GM10248 (cell line): ENCODE data around the gene NPFFR1.
"Not testable (repeated sequence)": the region's sequence is repeated elsewhere in the genome, so short reads cannot be mapped to it uniquely, and the experiment has no call there.

Experiments used
- CTCF ChIA-PET: fragments of 300-600 bp; sonication (Branson Sonifier 250); formaldehyde crosslinking; extraction: SDS; loops from one replicate; lab custom pipeline; 2021; ENCODE audit warnings: antibody characterized with exemption; lab: Yijun Ruan, JAX
- POLR2A ChIA-PET: fragments of 350-650 bp; sonication (Branson Sonifier 250); formaldehyde crosslinking; extraction: SDS; loops from one replicate; lab custom pipeline; 2020; ENCODE audit warnings: antibody characterized with exemption; lab: Yijun Ruan, JAX
- DNase-seq: peaks from one replicate; pipeline ENCODE4 v3.0.0; 2012; ENCODE audit errors: extremely low spot score
- CTCF ChIP-seq: IDR thresholded peaks from 2 replicates; pipeline ENCODE4 v1.5.1; 2012; ENCODE audit warnings: mild to moderate bottlenecking, low read depth; ENCODE audit errors: extremely low read depth, missing control alignments, control extremely low read depth

NPFFR1 gene

GRCh38 chr10:70227548-70228320 lies 56.1 kb downstream of the NPFFR1 start:
- no peak for DNase-seq
- no peak for TF ChIP-seq CTCF
- CTCF ChIA-PET: interaction anchor here (1.2 to 18.7 kb wide), 3 partner anchors 6 to 136 kb away, joined by 3 to 529 read pairs (median 83); no protein-coding TSS in a partner anchor
- POLR2A ChIA-PET: no interaction called here

GRCh38 chr10:70223728-70224127 lies 60.1 kb downstream of the NPFFR1 start:
- CTCF ChIA-PET: interaction anchor here (0.9 to 18.7 kb wide), 13 partner anchors 8 to 238 kb away, joined by 3 to 529 read pairs (median 5); partner anchors contain the start of genes EIF4EBP2 and PPA1
- TF ChIP-seq CTCF: no peak
- POLR2A ChIA-PET: interaction anchor here (0.6 kb wide), 1 partner anchor 137 kb away, joined by 3 read pairs; no protein-coding TSS in a partner anchor

GRCh38 chr10:70222811-70223447 lies 60.9 kb downstream of the NPFFR1 start:
- not testable (repeated sequence) for DNase-seq
- CTCF ChIA-PET: interaction anchor here (1.0 to 18.7 kb wide), 18 partner anchors 9 to 238 kb away, joined by 3 to 529 read pairs (median 6); partner anchors contain the start of genes EIF4EBP2, PPA1 and TYSND1
- POLR2A ChIA-PET: interaction anchor here (0.6 kb wide), 2 partner anchors 12 to 138 kb away, joined by 3 read pairs; no protein-coding TSS in a partner anchor

More at GRCh38 chr10:70223728-70224127, 60.1 kb downstream of the NPFFR1 start:
- DNase-seq: no peak

- ChIA-PET POLR2A (no interaction called here), CTCF (interaction anchor here (0.8 to 18.7 kb wide), 36 partner anchors 9 to 239 kb away, joined by 3 to 529 read pairs (median 6); partner anchors contain the start of genes EIF4EBP2, PPA1 and TYSND1)
- no peak for TF ChIP-seq CTCF
- DNase-seq: no peak
Observed at GRCh38 chr10:70222340-70222794, 61.4 kb downstream of the NPFFR1 start.

- TF ChIP-seq CTCF: no peak
- ChIA-PET POLR2A (interaction anchor here (1.0 kb wide), 1 partner anchor 135 kb away, joined by 3 read pairs; no protein-coding TSS in a partner anchor), CTCF (interaction anchor here (0.8 to 18.7 kb wide), 34 partner anchors 10 to 224 kb away, joined by 3 to 529 read pairs (median 7); partner anchors contain the start of genes EIF4EBP2, PPA1, SAR1A and TYSND1)
- no peak for DNase-seq
Observed at GRCh38 chr10:70221030-70221429, 62.8 kb downstream of the NPFFR1 start.

- POLR2A ChIA-PET: no interaction called here
- no peak for DNase-seq
- TF ChIP-seq CTCF: no peak
- CTCF ChIA-PET: interaction anchor here (3.8 kb wide), 1 partner anchor 152 kb away, joined by 18 read pairs; no protein-coding TSS in a partner anchor
Observed at GRCh38 chr10:70212879-70213278, 70.9 kb downstream of the NPFFR1 start.
